Measurements from ENCODE around the gene CLASP2. TPM values are rescaled to one million over a fixed set of nuclear protein-coding genes. Genes with fewer than 3 reads are reported as not detected.
A peak's percentile ranks its signal among the peaks of the same experiment; 100 is the strongest.

The CLASP2 gene
- total RNA-seq, 1 experiment from 2014 or later = 157 TPM

- Histone ChIP-seq H2AFZ (ENCODE audit: low read length) (no peak overlapping the region), H3K4me2 (ENCODE audit: low read depth, low read length, poor library complexity, severe bottlenecking) (no peak overlapping the region), H3K27me3 (ENCODE audit: low read length) (no peaks in the 10 kb centered on the region), H3K36me3 (ENCODE audit: insufficient read depth, low read length) (peaks cover 19% of the 10 kb centered on the region), H3K27ac (ENCODE audit: low read length) (no peak overlapping the region), H3K9ac (ENCODE audit: low read length) (no peak overlapping the region), H3K4me1 (ENCODE audit: low read length) (no peaks in the 10 kb centered on the region), H3K9me2 (replicated peaks; ENCODE audit: insufficient read depth, low read length) (no peaks in the 10 kb centered on the region), H3K9me3 (ENCODE audit: low read length) (no peaks in the 10 kb centered on the region), H3K79me2 (ENCODE audit: low read length) (peaks cover 7% of the 10 kb centered on the region), H3K4me3 (ENCODE audit: low read length) (no peak overlapping the region), H4K20me1 (ENCODE audit: insufficient read depth, low read depth, low read length) (no peaks in the 10 kb centered on the region)
- DNase-seq = no peak
These were observed 131.7 kb downstream of the CLASP2 start for GRCh38 chr3:33586402-33586801.

- Histone ChIP-seq H3K4me1 (ENCODE audit: low read length) (peaks cover 24% of the 10 kb centered on the region), H3K4me3 (ENCODE audit: low read length) (no peak overlapping the region), H3K27ac (ENCODE audit: low read length) (no peak overlapping the region), H3K36me3 (ENCODE audit: insufficient read depth, low read length) (peaks cover 25% of the 10 kb centered on the region; the same call in 1 of the 2 replicates), H3K9me3 (ENCODE audit: low read length) (no peaks in the 10 kb centered on the region), H2AFZ (ENCODE audit: low read length) (no peak overlapping the region), H3K4me2 (ENCODE audit: low read depth, low read length, poor library complexity, severe bottlenecking) (no peak overlapping the region), H3K79me2 (ENCODE audit: low read length) (no peaks in the 10 kb centered on the region; the same call in 1 of the 2 replicates), H4K20me1 (ENCODE audit: insufficient read depth, low read depth, low read length) (no peaks in the 10 kb centered on the region), H3K9me2 (replicated peaks; ENCODE audit: insufficient read depth, low read length) (no peaks in the 10 kb centered on the region), H3K9ac (ENCODE audit: low read length) (no peak overlapping the region), H3K27me3 (ENCODE audit: low read length) (no peaks in the 10 kb centered on the region)
- DNase-seq = no peak
These were observed 135.8 kb downstream of the CLASP2 start for GRCh38 chr3:33582234-33582633.

GRCh38 chr3:33581666-33582065 is 136.4 kb downstream of the CLASP2 start:
- Histone ChIP-seq H2AFZ (ENCODE audit: low read length) (no peak overlapping the region), H3K4me2 (ENCODE audit: low read depth, low read length, poor library complexity, severe bottlenecking) (no peak overlapping the region), H3K27me3 (ENCODE audit: low read length) (no peaks in the 10 kb centered on the region), H3K79me2 (ENCODE audit: low read length) (no peaks in the 10 kb centered on the region; the same call in 1 of the 2 replicates), H3K36me3 (ENCODE audit: insufficient read depth, low read length) (peaks cover 25% of the 10 kb centered on the region; the same call in 1 of the 2 replicates), H3K27ac (ENCODE audit: low read length) (no peak overlapping the region), H3K9me2 (replicated peaks; ENCODE audit: insufficient read depth, low read length) (no peaks in the 10 kb centered on the region), H3K9ac (ENCODE audit: low read length) (no peak overlapping the region), H3K4me3 (ENCODE audit: low read length) (no peak overlapping the region), H4K20me1 (ENCODE audit: insufficient read depth, low read depth, low read length) (no peaks in the 10 kb centered on the region), H3K9me3 (ENCODE audit: low read length) (no peaks in the 10 kb centered on the region), H3K4me1 (ENCODE audit: low read length) (peaks cover 24% of the 10 kb centered on the region)
- no peak for DNase-seq

- Histone ChIP-seq H4K20me1 (ENCODE audit: insufficient read depth, low read depth, low read length) (no peaks in the 10 kb centered on the region), H3K36me3 (ENCODE audit: insufficient read depth, low read length) (peaks cover 29% of the 10 kb centered on the region; the same call in 1 of the 2 replicates), H3K4me3 (ENCODE audit: low read length) (no peak overlapping the region), H3K9me3 (ENCODE audit: low read length) (no peaks in the 10 kb centered on the region), H3K4me2 (ENCODE audit: low read depth, low read length, poor library complexity, severe bottlenecking) (no peak overlapping the region), H3K9me2 (replicated peaks; ENCODE audit: insufficient read depth, low read length) (no peaks in the 10 kb centered on the region), H3K79me2 (ENCODE audit: low read length) (no peaks in the 10 kb centered on the region; the same call in 1 of the 2 replicates), H3K27ac (ENCODE audit: low read length) (no peak overlapping the region), H3K27me3 (ENCODE audit: low read length) (no peaks in the 10 kb centered on the region), H2AFZ (ENCODE audit: low read length) (no peak overlapping the region), H3K9ac (ENCODE audit: low read length) (no peak overlapping the region), H3K4me1 (ENCODE audit: low read length) (peaks cover 36% of the 10 kb centered on the region)
- DNase-seq = no peak
These were observed 138.2 kb downstream of the CLASP2 start for GRCh38 chr3:33579840-33580239.

- Histone ChIP-seq H3K36me3 (ENCODE audit: insufficient read depth, low read length) (peaks cover 32% of the 10 kb centered on the region), H3K4me2 (ENCODE audit: low read depth, low read length, poor library complexity, severe bottlenecking) (no peak overlapping the region), H3K9me3 (ENCODE audit: low read length) (no peaks in the 10 kb centered on the region), H3K4me3 (ENCODE audit: low read length) (no peak overlapping the region), H2AFZ (ENCODE audit: low read length) (no peak overlapping the region), H3K27ac (ENCODE audit: low read length) (no peak overlapping the region), H3K9ac (ENCODE audit: low read length) (no peak overlapping the region), H3K9me2 (replicated peaks; ENCODE audit: insufficient read depth, low read length) (no peaks in the 10 kb centered on the region), H4K20me1 (ENCODE audit: insufficient read depth, low read depth, low read length) (no peaks in the 10 kb centered on the region), H3K79me2 (ENCODE audit: low read length) (no peaks in the 10 kb centered on the region), H3K27me3 (ENCODE audit: low read length) (no peaks in the 10 kb centered on the region), H3K4me1 (ENCODE audit: low read length) (peaks cover 36% of the 10 kb centered on the region)
- no peak for DNase-seq
These were observed 138.9 kb downstream of the CLASP2 start for GRCh38 chr3:33579178-33579510.

- Histone ChIP-seq H3K4me1 (ENCODE audit: low read length) (peaks cover 36% of the 10 kb centered on the region), H2AFZ (ENCODE audit: low read length) (no peak overlapping the region), H3K79me2 (ENCODE audit: low read length) (no peaks in the 10 kb centered on the region), H3K4me2 (ENCODE audit: low read depth, low read length, poor library complexity, severe bottlenecking) (no peak overlapping the region), H3K27me3 (ENCODE audit: low read length) (no peaks in the 10 kb centered on the region), H3K4me3 (ENCODE audit: low read length) (no peak overlapping the region), H3K27ac (ENCODE audit: low read length) (peak overlapping the region; percentile 17; the same call in 1 of the 2 replicates), H3K9ac (ENCODE audit: low read length) (no peak overlapping the region), H3K9me3 (ENCODE audit: low read length) (no peaks in the 10 kb centered on the region), H3K9me2 (replicated peaks; ENCODE audit: insufficient read depth, low read length) (no peaks in the 10 kb centered on the region), H4K20me1 (ENCODE audit: insufficient read depth, low read depth, low read length) (no peaks in the 10 kb centered on the region), H3K36me3 (ENCODE audit: insufficient read depth, low read length) (peaks cover 38% of the 10 kb centered on the region)
- DNase-seq = no peak
These were observed 139.5 kb downstream of the CLASP2 start for GRCh38 chr3:33578325-33579177.

- no peaks in the 10 kb centered on the region for H3K27me3 ChIP-seq (ENCODE audit: low read length)
- no peak overlapping the region for H2AFZ ChIP-seq (ENCODE audit: low read length)
These were observed 140.5 kb downstream of the CLASP2 start for GRCh38 chr3:33577588-33577987.

GRCh38 chr3:33577173-33577572 is 140.9 kb downstream of the CLASP2 start:
- H3K9me2 ChIP-seq (replicated peaks; ENCODE audit: insufficient read depth, low read length) = no peaks in the 10 kb centered on the region

More at GRCh38 chr3:33577588-33577987, 140.5 kb downstream of the CLASP2 start:
- no peaks in the 10 kb centered on the region for H4K20me1 ChIP-seq (ENCODE audit: insufficient read depth, low read depth, low read length)
- no peaks in the 10 kb centered on the region for H3K79me2 ChIP-seq (ENCODE audit: low read length)
- H3K9ac ChIP-seq (ENCODE audit: low read length) = no peak overlapping the region
- no peaks in the 10 kb centered on the region for H3K9me2 ChIP-seq (replicated peaks; ENCODE audit: insufficient read depth, low read length)
- peaks cover 46% of the 10 kb centered on the region for H3K36me3 ChIP-seq (ENCODE audit: insufficient read depth, low read length)
- H3K27ac ChIP-seq (ENCODE audit: low read length) = no peak overlapping the region
- H3K4me3 ChIP-seq (ENCODE audit: low read length) = no peak overlapping the region
- H3K9me3 ChIP-seq (ENCODE audit: low read length) = no peaks in the 10 kb centered on the region
- DNase-seq = no peak
- no peak overlapping the region for H3K4me2 ChIP-seq (ENCODE audit: low read depth, low read length, poor library complexity, severe bottlenecking)
- H3K4me1 ChIP-seq (ENCODE audit: low read length) = peaks cover 36% of the 10 kb centered on the region

More at GRCh38 chr3:33577173-33577572, 140.9 kb downstream of the CLASP2 start:
- H3K4me2 ChIP-seq (ENCODE audit: low read depth, low read length, poor library complexity, severe bottlenecking) = no peak overlapping the region
- peaks cover 36% of the 10 kb centered on the region for H3K4me1 ChIP-seq (ENCODE audit: low read length)
- no peak overlapping the region for H3K9ac ChIP-seq (ENCODE audit: low read length)
- peaks cover 46% of the 10 kb centered on the region for H3K36me3 ChIP-seq (ENCODE audit: insufficient read depth, low read length)
- H3K27me3 ChIP-seq (ENCODE audit: low read length) = no peaks in the 10 kb centered on the region
- H3K27ac ChIP-seq (ENCODE audit: low read length) = no peak overlapping the region
- no peaks in the 10 kb centered on the region for H3K9me3 ChIP-seq (ENCODE audit: low read length)
- H4K20me1 ChIP-seq (ENCODE audit: insufficient read depth, low read depth, low read length) = no peaks in the 10 kb centered on the region
- H2AFZ ChIP-seq (ENCODE audit: low read length) = no peak overlapping the region
- no peaks in the 10 kb centered on the region for H3K79me2 ChIP-seq (ENCODE audit: low read length)
- DNase-seq = no peak
- no peak overlapping the region for H3K4me3 ChIP-seq (ENCODE audit: low read length)

Measured in Karpas-422 (cell line).